Measurements from ENCODE around the gene CNTNAP2. TPM values are rescaled to one million over a fixed set of nuclear protein-coding genes. Genes with fewer than 3 reads are reported as not detected.

CNTNAP2 gene
- total RNA-seq = under 1 TPM in 2 of 4 donors, not detected in 2; 0.42 to 0.71 TPM

DNA sequence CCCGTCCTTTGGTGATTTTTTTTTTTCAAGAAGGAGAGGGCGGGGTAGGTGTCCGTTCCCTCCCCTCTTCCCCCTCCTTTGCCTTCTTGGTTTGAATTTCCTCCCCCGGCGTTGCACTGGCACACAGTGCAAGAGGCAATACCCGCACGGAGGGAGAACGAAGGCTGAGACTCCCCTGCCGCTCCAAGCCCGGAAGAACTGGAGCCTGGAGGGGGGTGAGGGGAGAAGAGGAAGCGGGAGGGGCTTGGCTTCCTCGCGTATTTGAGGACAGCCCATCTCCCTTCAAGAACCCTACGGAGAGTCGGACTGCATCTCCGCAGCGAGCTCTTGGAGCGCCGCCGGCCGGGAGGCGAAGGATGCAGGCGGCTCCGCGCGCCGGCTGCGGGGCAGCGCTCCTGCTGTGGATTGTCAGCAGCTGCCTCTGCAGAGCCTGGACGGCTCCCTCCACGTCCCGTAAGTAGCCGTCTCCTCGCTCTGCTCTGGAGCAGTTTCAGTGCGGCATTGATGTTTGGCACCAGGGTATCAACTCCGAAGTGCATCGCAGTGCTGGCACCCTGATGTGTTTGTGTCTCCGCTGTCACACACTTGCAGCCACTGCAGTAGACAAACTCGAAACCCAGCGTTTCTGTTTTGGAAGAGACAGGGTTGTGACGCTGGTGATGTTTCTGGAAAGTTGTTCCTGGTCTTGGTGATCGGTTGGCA, at the start of gene CNTNAP2:
Gene CNTNAP2 (plus strand): TSS at position 281 of the 702 bp plus-strand sequence. CDS start 76 bp downstream, at position 357.
- TF ChIP-seq, protein P1, sequence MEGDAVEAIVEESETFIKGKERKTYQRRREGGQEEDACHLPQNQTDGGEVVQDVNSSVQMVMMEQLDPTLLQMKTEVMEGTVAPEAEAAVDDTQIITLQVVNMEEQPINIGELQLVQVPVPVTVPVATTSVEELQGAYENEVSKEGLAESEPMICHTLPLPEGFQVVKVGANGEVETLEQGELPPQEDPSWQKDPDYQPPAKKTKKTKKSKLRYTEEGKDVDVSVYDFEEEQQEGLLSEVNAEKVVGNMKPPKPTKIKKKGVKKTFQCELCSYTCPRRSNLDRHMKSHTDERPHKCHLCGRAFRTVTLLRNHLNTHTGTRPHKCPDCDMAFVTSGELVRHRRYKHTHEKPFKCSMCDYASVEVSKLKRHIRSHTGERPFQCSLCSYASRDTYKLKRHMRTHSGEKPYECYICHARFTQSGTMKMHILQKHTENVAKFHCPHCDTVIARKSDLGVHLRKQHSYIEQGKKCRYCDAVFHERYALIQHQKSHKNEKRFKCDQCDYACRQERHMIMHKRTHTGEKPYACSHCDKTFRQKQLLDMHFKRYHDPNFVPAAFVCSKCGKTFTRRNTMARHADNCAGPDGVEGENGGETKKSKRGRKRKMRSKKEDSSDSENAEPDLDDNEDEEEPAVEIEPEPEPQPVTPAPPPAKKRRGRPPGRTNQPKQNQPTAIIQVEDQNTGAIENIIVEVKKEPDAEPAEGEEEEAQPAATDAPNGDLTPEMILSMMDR (IDR thresholded peaks at IDR 0.05) = no peak
- no peak for TF ChIP-seq POLR2A (IDR thresholded peaks at IDR 0.05)
- intact Hi-C loops (cut with DNase I; ENCODE audit: low total_unique reads) = no loop called here
- WGBS, 2 donors = 1 to 2% methylated on average over 19 to 42 of the region's 42 CpGs
- no peak for DNase-seq (ENCODE audit: low spot score in 2 of 2)
- no peak within 1 kb of the TSS for H3K4me3 ChIP-seq (ENCODE audit: low read depth, poor library complexity, severe bottlenecking)

DNA sequence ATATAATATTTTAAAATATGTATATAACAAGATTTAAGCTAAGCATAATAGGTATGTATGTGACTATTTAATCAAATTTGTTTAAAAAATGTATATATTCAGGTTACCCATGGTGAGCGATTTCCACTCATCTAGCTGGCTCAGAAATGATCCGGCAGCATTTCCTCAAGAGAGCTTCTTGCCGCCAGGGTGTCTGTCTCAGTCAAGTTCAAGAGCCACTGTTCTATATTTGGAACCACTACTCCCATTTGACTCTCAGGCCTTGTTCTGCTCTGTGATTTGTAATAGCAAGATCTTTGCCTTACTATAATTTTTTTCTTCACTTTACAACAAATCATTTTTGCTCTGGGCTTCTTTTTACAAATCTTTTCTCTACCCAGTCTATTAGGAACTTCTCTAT, 48.7 kb upstream of the CNTNAP2 start:
- TF ChIP-seq, protein P1 (IDR thresholded peaks at IDR 0.05) = no peak
- no peak for TF ChIP-seq POLR2A (IDR thresholded peaks at IDR 0.05)
- H3K4me3 ChIP-seq (ENCODE audit: low read depth, poor library complexity, severe bottlenecking) = no peak overlapping the region
- no peak for DNase-seq (ENCODE audit: low spot score in 2 of 2)
- intact Hi-C loops (cut with DNase I; ENCODE audit: low total_unique reads) = no loop called here
- 58 to 64% methylated on average over 3 of the region's 3 CpGs for WGBS, 2 donors

GRCh38 chr7:146074195-146074765, 42.3 kb upstream of the CNTNAP2 start:
- DNase-seq (ENCODE audit: low spot score in 2 of 2) = no peak
- intact Hi-C loops (cut with DNase I; ENCODE audit: low total_unique reads) = no loop called here
- no peak for TF ChIP-seq POLR2A (IDR thresholded peaks at IDR 0.05)
- TF ChIP-seq, protein P1 (IDR thresholded peaks at IDR 0.05) = no peak
- WGBS, 2 donors = 63 to 71% methylated on average over 6 of the region's 6 CpGs
- H3K4me3 ChIP-seq (ENCODE audit: low read depth, poor library complexity, severe bottlenecking) = no peak overlapping the region

DNA sequence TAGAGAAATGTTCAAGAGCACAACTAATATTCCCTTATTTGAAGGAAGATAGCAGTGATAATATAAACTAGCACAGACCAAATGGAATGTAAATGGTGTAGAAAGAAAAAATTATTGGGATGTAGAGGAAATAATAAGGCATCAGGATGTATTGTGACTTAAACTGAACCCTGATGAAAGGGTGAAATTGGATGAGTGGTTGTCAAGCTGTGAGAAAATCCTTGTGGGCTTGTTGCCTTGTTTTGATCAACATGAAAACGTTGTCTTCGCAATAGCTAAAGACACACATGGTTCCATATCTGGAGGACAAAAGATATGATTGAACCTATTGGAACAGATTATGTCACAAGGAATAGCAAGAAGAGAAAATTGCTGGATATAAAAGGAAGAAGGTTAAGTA, 40.3 kb upstream of the CNTNAP2 start:
- DNase-seq (ENCODE audit: low spot score in 2 of 2) = no peak
- H3K4me3 ChIP-seq (ENCODE audit: low read depth, poor library complexity, severe bottlenecking) = no peak overlapping the region
- intact Hi-C loops (cut with DNase I; ENCODE audit: low total_unique reads) = no loop called here
- WGBS, 2 donors = 20 to 52% methylated on average over 2 of the region's 2 CpGs
- no peak for TF ChIP-seq POLR2A (IDR thresholded peaks at IDR 0.05)
- TF ChIP-seq, protein P1 (IDR thresholded peaks at IDR 0.05) = no peak

DNA sequence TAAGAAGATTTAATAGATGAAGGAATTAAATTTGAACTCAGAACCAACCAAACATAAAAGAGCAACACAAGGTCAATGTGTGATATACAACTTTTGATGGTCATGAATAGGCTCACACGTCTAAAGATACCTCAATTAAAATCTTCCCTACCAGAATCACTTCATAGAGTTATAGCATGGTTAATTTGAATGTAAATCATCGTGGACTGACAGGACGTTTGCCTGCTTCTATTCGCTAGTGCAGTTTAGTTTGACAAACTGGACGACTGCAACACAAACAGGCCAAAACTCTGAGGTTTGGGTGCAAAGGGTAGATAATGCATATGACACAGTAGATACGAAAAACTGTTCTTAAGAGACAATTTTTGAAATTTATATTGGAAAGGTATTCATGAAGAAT, 32.5 kb upstream of the CNTNAP2 start:
- intact Hi-C loops (cut with DNase I; ENCODE audit: low total_unique reads) = no loop called here
- TF ChIP-seq, protein P1 (IDR thresholded peaks at IDR 0.05) = no peak
- TF ChIP-seq POLR2A (IDR thresholded peaks at IDR 0.05) = no peak
- no peak overlapping the region for H3K4me3 ChIP-seq (ENCODE audit: low read depth, poor library complexity, severe bottlenecking)
- DNase-seq (ENCODE audit: low spot score in 2 of 2) = no peak
- 71% methylated on average over 6 of the region's 6 CpGs for WGBS, 2 donors

All from lower leg skin (tissue), 4 donors.